ENCODE data around the gene CFAP251. TPM values are rescaled to one million over a fixed set of nuclear protein-coding genes. Genes with fewer than 3 reads are reported as not detected.
A peak's percentile ranks its signal among the peaks of the same experiment; 100 is the strongest.

The CFAP251 gene
- total and polyA plus RNA-seq, 2 of the 13 experiments (the other 11 are each of a cell fraction or from before 2014, with no cell fraction given): 0.30 to 0.42 TPM

DNA sequence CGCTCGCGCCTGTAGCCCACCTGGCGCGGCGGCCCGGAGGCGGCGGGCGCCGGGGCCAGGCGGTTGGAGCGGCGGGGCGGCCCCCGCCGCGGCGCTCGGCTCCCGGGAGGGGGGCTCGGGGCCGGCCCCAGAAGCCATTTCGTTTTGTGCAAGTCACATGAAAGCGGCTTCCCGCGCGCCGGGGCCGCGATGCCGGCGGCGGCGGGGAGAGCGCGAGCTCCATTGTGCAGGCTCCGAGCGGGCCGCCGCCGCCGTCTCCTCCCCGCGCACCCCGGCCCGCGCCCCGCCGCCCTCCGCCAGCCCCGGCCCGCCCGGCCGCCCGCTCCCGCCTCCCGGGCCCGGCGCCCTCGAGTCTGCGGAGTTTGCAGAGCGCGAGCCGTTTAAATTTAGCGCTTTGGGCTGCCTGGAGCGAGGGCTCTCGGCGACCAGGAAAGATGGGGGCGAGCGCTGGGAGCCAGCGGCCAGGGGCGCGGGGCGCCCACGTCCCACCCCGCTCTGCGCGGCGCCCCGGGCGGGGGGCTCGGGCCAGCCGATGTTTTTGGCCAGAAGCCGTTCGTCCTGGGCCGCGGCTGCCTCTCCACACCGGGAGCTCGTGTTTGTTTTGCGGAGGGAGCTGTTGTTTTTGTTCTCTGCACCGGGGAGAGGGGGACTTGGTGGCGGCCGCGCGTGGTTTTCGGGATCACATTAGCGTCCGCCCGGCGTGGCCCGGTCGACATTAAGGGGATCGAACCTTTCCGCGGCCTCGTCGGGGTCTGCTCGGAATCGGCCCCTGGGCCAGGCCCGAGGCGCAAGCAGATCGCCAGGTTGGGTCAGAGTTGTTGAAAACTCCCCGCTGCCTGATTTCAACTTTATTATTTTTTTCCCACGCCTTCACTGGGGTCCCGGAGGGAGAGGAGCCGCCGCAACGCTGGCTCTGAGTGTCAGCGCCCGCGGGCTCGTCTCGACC lies 104.3 kb downstream of the CFAP251 start (continued):
- no peak for TF ChIP-seq AFF4 (CRISPR knock-in tag; IDR thresholded peaks at IDR 0.05)
- TF ChIP-seq ATM (IDR thresholded peaks at IDR 0.05; ENCODE audit: borderline replicate concordance): no peak
- no peak for TF ChIP-seq MYNN (CRISPR knock-in tag; IDR thresholded peaks at IDR 0.05; ENCODE audit: low read depth)
- TF ChIP-seq GABPA (IDR thresholded peaks at IDR 0.05; ENCODE audit: low read depth, low read length): no peak
- TF ChIP-seq GABPA (CRISPR knock-in tag; IDR thresholded peaks at IDR 0.05; ENCODE audit: low read depth): no peak
- no peak for TF ChIP-seq NFYB (CRISPR knock-in tag; IDR thresholded peaks at IDR 0.05)
- TF ChIP-seq HMG20B (CRISPR knock-in tag; conservative IDR thresholded peaks at IDR 0.05): no peak
- TF ChIP-seq, protein P1, sequence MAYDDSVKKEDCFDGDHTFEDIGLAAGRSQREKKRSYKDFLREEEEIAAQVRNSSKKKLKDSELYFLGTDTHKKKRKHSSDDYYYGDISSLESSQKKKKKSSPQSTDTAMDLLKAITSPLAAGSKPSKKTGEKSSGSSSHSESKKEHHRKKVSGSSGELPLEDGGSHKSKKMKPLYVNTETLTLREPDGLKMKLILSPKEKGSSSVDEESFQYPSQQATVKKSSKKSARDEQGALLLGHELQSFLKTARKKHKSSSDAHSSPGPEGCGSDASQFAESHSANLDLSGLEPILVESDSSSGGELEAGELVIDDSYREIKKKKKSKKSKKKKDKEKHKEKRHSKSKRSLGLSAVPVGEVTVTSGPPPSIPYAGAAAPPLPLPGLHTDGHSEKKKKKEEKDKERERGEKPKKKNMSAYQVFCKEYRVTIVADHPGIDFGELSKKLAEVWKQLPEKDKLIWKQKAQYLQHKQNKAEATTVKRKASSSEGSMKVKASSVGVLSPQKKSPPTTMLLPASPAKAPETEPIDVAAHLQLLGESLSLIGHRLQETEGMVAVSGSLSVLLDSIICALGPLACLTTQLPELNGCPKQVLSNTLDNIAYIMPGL (CRISPR knock-in tag; IDR thresholded peaks at IDR 0.05; ENCODE audit: borderline replicate concordance in 1 of 2, low read depth in 1 of 2): no peak; a peak in 1 of 4 replicates
- TF ChIP-seq, protein P2, sequence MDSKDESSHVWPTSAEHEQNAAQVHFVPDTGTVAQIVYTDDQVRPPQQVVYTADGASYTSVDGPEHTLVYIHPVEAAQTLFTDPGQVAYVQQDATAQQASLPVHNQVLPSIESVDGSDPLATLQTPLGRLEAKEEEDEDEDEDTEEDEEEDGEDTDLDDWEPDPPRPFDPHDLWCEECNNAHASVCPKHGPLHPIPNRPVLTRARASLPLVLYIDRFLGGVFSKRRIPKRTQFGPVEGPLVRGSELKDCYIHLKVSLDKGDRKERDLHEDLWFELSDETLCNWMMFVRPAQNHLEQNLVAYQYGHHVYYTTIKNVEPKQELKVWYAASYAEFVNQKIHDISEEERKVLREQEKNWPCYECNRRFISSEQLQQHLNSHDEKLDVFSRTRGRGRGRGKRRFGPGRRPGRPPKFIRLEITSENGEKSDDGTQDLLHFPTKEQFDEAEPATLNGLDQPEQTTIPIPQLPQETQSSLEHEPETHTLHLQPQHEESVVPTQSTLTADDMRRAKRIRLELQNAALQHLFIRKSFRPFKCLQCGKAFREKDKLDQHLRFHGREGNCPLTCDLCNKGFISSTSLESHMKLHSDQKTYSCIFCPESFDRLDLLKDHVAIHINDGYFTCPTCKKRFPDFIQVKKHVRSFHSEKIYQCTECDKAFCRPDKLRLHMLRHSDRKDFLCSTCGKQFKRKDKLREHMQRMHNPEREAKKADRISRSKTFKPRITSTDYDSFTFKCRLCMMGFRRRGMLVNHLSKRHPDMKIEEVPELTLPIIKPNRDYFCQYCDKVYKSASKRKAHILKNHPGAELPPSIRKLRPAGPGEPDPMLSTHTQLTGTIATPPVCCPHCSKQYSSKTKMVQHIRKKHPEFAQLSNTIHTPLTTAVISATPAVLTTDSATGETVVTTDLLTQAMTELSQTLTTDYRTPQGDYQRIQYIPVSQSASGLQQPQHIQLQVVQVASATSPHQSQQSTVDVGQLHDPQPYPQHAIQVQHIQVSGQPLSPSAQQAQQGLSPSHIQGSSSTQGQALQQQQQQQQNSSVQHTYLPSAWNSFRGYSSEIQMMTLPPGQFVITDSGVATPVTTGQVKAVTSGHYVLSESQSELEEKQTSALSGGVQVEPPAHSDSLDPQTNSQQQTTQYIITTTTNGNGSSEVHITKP (CRISPR knock-in tag; IDR thresholded peaks at IDR 0.05; ENCODE audit: low read depth): no peak
- TF ChIP-seq CENPBD1 (CRISPR knock-in tag; IDR thresholded peaks at IDR 0.05; ENCODE audit: borderline replicate concordance, low read depth): no peak
- TF ChIP-seq, protein P3, sequence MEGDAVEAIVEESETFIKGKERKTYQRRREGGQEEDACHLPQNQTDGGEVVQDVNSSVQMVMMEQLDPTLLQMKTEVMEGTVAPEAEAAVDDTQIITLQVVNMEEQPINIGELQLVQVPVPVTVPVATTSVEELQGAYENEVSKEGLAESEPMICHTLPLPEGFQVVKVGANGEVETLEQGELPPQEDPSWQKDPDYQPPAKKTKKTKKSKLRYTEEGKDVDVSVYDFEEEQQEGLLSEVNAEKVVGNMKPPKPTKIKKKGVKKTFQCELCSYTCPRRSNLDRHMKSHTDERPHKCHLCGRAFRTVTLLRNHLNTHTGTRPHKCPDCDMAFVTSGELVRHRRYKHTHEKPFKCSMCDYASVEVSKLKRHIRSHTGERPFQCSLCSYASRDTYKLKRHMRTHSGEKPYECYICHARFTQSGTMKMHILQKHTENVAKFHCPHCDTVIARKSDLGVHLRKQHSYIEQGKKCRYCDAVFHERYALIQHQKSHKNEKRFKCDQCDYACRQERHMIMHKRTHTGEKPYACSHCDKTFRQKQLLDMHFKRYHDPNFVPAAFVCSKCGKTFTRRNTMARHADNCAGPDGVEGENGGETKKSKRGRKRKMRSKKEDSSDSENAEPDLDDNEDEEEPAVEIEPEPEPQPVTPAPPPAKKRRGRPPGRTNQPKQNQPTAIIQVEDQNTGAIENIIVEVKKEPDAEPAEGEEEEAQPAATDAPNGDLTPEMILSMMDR (CRISPR knock-in tag; IDR thresholded peaks at IDR 0.05): no peak
- no peak for TF ChIP-seq CEBPG (CRISPR knock-in tag; IDR thresholded peaks at IDR 0.05)
- no peak for TF ChIP-seq ZNF138 (CRISPR knock-in tag; IDR thresholded peaks at IDR 0.05; ENCODE audit: low read depth)
- no peak for TF ChIP-seq THAP11 (CRISPR knock-in tag; IDR thresholded peaks at IDR 0.05)
- TF ChIP-seq MXI1 (IDR thresholded peaks at IDR 0.05; ENCODE audit: borderline replicate concordance, low read depth, low read length): no peak
- no peak for TF ChIP-seq ZNF672 (CRISPR knock-in tag; IDR thresholded peaks at IDR 0.05)
- TF ChIP-seq KLF15 (CRISPR knock-in tag; IDR thresholded peaks at IDR 0.05; ENCODE audit: borderline replicate concordance): 0 out of 2 replicates have a peak, but pooled peaks have one; percentile 7
